HTR-8/SVneo (cell line): Measurements from ENCODE around the gene ZFP36L2.
A peak's percentile ranks its signal among the peaks of the same experiment; 100 is the strongest.

Source experiments
- DNase-seq: peaks from one replicate; pipeline ENCODE4 v3.0.0; 2011; ENCODE audit warnings: low spot score, mixed read lengths; ENCODE audit not compliant: insufficient read length
- FAIRE-seq: peaks from 2 replicates; lab custom pipeline; 2011; peaks lifted over from hg19 to GRCh38; lab: Jason Lieb, UNC

The ZFP36L2 gene

GRCh38 chr2:43225093-43225787 lies 1.2 kb downstream of the ZFP36L2 start:
- FAIRE-seq (no peak), DNase-seq (no peak)

GRCh38 chr2:43224571-43225092 lies 1.8 kb downstream of the ZFP36L2 start:
- FAIRE-seq = no peak
- DNase-seq = no peak

GRCh38 chr2:43224131-43224570 lies 2.3 kb downstream of the ZFP36L2 start:
- no peak for FAIRE-seq
- peak; percentile 57 for DNase-seq

GRCh38 chr2:43223521-43224001 lies 2.8 kb downstream of the ZFP36L2 start:
- FAIRE-seq (no peak), DNase-seq (no peak)

GRCh38 chr2:43222475-43223309 lies 3.7 kb downstream of the ZFP36L2 start:
- DNase-seq (no peak), FAIRE-seq (no peak)

GRCh38 chr2:43221763-43222474 lies 4.5 kb downstream of the ZFP36L2 start:
- peak; percentile 90 for DNase-seq

GRCh38 chr2:43221124-43221762 lies 5.2 kb downstream of the ZFP36L2 start:
- no peak for DNase-seq
- no peak for FAIRE-seq

More at GRCh38 chr2:43221763-43222474, 4.5 kb downstream of the ZFP36L2 start:
- FAIRE-seq = peak; percentile 59

GRCh38 chr2:43220760-43221123 lies 5.7 kb downstream of the ZFP36L2 start:
- DNase-seq = no peak
- FAIRE-seq = no peak

GRCh38 chr2:43220229-43220751 lies 6.1 kb downstream of the ZFP36L2 start:
- DNase-seq (no peak), FAIRE-seq (no peak)

GRCh38 chr2:43219383-43220228 lies 6.8 kb downstream of the ZFP36L2 start:
- FAIRE-seq (peak; percentile 9), DNase-seq (peak; percentile 84)

GRCh38 chr2:43218702-43219382 lies 7.6 kb downstream of the ZFP36L2 start:
- no peak for DNase-seq
- FAIRE-seq = peak; percentile 36

- DNase-seq = no peak
- FAIRE-seq = no peak
These were observed 8.2 kb downstream of the ZFP36L2 start for GRCh38 chr2:43218155-43218701.

- DNase-seq (no peak), FAIRE-seq (no peak)
These were observed 8.9 kb downstream of the ZFP36L2 start for GRCh38 chr2:43217228-43218154.

- FAIRE-seq (no peak), DNase-seq (no peak)
These were observed 9.8 kb downstream of the ZFP36L2 start for GRCh38 chr2:43216629-43217028.

GRCh38 chr2:43215673-43216255 lies 10.6 kb downstream of the ZFP36L2 start:
- FAIRE-seq = no peak
- no peak for DNase-seq

GRCh38 chr2:43214253-43214652 lies 12.2 kb downstream of the ZFP36L2 start:
- DNase-seq (no peak), FAIRE-seq (no peak)

- DNase-seq (no peak), FAIRE-seq (no peak)
These were observed 13.5 kb downstream of the ZFP36L2 start for GRCh38 chr2:43212931-43213330.
